COLO829 (cell line): ENCODE measurements around the gene TBATA.

ENCODE experiments used
- DNase-seq: peaks from one replicate; pipeline ENCODE4 v3.0.0; 2012; ENCODE audit warnings: low spot score

Gene TBATA

GRCh38 chr10:70785190-70785589 is at the start of gene TBATA:
TSS of gene TBATA (minus strand) at chr10:70785377. CDS start at chr10:70783379, 1,998 bp downstream.
- no peak for DNase-seq

- no peak for DNase-seq
Observed at GRCh38 chr10:70834441-70835151, 49.4 kb upstream of the TBATA start.

GRCh38 chr10:70834021-70834420 is 48.8 kb upstream of the TBATA start:
- DNase-seq: no peak

GRCh38 chr10:70833601-70834000 is 48.4 kb upstream of the TBATA start:
- no peak for DNase-seq

- no peak for DNase-seq
Observed at GRCh38 chr10:70832852-70833528, 47.8 kb upstream of the TBATA start.

- no peak for DNase-seq
Observed at GRCh38 chr10:70832221-70832620, 47.0 kb upstream of the TBATA start.

GRCh38 chr10:70830164-70830563 is 45.0 kb upstream of the TBATA start:
- no peak for DNase-seq

GRCh38 chr10:70829543-70829942 is 44.4 kb upstream of the TBATA start:
- DNase-seq: no peak

GRCh38 chr10:70828923-70829322 is 43.7 kb upstream of the TBATA start:
- DNase-seq: no peak

GRCh38 chr10:70827086-70827757 is 42.0 kb upstream of the TBATA start:
- peak; percentile 68 for DNase-seq

- DNase-seq: no peak
Observed at GRCh38 chr10:70822076-70822820, 37.1 kb upstream of the TBATA start.

- DNase-seq: no peak
Observed at GRCh38 chr10:70820976-70821750, 36.0 kb upstream of the TBATA start.

GRCh38 chr10:70816220-70816894 is 31.2 kb upstream of the TBATA start:
- DNase-seq: peak; percentile 40

- DNase-seq: peak; percentile 53
Observed at GRCh38 chr10:70815504-70816219, 30.5 kb upstream of the TBATA start, which contains the start of gene SGPL1. TSS of gene SGPL1 (plus strand) at chr10:70815948. CDS start at chr10:70816854, 906 bp downstream.

GRCh38 chr10:70814126-70814525 is 28.9 kb upstream of the TBATA start:
- no peak for DNase-seq

GRCh38 chr10:70812814-70813213 is 27.6 kb upstream of the TBATA start:
- DNase-seq: no peak

- DNase-seq: no peak
Observed at GRCh38 chr10:70811881-70812280, 26.7 kb upstream of the TBATA start.

GRCh38 chr10:70810967-70811366 is 25.8 kb upstream of the TBATA start:
- DNase-seq: no peak

GRCh38 chr10:70809726-70810125 is 24.5 kb upstream of the TBATA start:
- no peak for DNase-seq

GRCh38 chr10:70809011-70809611 is 23.9 kb upstream of the TBATA start:
- DNase-seq: no peak
